Activated CD4-positive, alpha-beta T cell treated with anti-CD3 and anti-CD28 coated beads for 1 hour (primary cell): ENCODE results near the gene IL17RB.

Experiments used
- DNase-seq: peaks from one replicate; pipeline ENCODE4 v3.0.0-alpha.2; 2020

The IL17RB gene, protein sequence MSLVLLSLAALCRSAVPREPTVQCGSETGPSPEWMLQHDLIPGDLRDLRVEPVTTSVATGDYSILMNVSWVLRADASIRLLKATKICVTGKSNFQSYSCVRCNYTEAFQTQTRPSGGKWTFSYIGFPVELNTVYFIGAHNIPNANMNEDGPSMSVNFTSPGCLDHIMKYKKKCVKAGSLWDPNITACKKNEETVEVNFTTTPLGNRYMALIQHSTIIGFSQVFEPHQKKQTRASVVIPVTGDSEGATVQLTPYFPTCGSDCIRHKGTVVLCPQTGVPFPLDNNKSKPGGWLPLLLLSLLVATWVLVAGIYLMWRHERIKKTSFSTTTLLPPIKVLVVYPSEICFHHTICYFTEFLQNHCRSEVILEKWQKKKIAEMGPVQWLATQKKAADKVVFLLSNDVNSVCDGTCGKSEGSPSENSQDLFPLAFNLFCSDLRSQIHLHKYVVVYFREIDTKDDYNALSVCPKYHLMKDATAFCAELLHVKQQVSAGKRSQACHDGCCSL

GRCh38 chr3:53846134-53846850, at the start of gene IL17RB, which contains the start of gene CHDH:
TSS of gene IL17RB (plus strand) at chr3:53846568. CDS start at chr3:53846589, 21 bp downstream.
TSS of gene CHDH (minus strand) at chr3:53846419. CDS start at chr3:53824008, 22,411 bp downstream.
- DNase-seq: no peak

- no peak for DNase-seq
These were observed 48.2 kb upstream of the IL17RB start for GRCh38 chr3:53798144-53798543.

- DNase-seq: no peak
These were observed 47.0 kb upstream of the IL17RB start for GRCh38 chr3:53799338-53799865.

DNA sequence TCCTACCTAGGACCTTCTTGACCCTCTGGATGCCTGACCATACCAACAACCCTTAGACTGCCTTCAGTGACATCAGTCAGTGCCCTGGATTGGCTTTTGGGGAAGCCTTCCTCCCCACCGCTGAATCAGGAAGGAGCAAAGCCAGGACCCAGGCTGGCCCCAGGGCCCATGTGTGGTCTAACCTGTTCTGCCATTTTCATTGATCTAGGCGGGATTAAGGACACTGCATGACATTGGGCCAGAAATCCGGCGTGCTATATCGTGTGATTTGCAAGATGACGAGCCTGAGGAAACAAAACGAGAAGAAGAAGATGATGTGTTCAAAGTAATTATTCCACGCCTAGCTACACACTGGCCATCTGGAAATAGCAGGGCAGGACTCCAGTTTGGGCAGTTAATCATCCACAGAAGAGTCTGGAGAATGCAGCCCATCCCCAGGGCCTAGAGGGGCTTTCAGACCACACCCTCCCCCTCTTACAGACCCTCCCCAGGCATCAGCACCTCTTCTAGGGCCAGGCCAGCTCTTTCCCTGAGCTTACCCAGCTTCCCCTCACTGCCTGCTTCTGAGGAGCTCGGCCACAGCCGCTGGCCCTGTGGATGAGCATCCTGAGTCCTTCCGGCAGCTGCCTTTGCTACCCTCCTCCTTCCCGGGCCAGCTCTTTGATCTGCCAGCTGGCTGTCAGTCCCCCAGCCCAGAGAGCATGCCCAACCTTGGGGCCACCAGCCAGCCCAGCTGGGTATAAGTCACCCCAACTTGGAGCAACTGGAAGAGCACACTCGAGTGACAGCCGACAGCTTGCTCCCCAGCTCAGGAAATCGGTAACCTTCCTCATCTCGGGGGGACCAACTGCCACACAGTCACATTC, 46.1 kb upstream of the IL17RB start:
- no peak for DNase-seq

GRCh38 chr3:53801319-53801718, 45.0 kb upstream of the IL17RB start:
- no peak for DNase-seq

GRCh38 chr3:53802256-53802880, 44.0 kb upstream of the IL17RB start:
- DNase-seq: no peak

DNA sequence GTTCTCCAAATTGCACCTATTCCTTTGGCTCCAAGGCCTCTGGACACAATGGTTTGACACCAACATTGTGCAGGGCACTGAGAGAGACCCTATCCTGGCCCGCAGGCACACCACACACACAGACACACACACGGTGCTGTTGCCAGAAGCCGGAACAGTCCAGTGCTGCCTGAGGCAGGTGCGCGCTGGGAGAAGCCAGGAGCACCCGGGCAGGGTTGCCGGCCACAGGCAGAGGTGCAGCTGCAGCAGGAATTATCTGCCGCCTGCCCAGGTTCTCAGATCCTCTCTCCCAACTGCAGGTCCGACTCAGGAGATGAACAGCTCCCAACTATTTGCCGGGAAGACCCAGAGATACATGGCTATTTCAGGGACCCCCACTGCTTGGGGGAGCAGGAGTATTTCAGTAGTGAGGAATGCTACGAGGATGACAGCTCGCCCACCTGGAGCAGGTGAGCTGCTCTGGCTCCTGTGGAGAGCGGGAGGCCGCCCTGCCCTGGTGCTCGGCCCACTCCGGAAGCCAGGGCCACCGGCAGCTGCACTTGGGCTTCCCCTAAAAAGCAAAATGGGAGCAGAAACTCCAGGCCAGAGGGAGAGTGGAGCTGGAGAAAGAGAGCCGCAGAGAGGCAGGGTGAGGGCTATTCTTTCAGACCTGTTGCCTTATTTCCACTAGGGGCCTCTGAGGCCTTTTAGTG, 43.1 kb upstream of the IL17RB start:
- no peak for DNase-seq

GRCh38 chr3:53803816-53804695, 42.3 kb upstream of the IL17RB start:
- no peak for DNase-seq

GRCh38 chr3:53804697-53805462, 41.5 kb upstream of the IL17RB start:
- no peak for DNase-seq

DNA sequence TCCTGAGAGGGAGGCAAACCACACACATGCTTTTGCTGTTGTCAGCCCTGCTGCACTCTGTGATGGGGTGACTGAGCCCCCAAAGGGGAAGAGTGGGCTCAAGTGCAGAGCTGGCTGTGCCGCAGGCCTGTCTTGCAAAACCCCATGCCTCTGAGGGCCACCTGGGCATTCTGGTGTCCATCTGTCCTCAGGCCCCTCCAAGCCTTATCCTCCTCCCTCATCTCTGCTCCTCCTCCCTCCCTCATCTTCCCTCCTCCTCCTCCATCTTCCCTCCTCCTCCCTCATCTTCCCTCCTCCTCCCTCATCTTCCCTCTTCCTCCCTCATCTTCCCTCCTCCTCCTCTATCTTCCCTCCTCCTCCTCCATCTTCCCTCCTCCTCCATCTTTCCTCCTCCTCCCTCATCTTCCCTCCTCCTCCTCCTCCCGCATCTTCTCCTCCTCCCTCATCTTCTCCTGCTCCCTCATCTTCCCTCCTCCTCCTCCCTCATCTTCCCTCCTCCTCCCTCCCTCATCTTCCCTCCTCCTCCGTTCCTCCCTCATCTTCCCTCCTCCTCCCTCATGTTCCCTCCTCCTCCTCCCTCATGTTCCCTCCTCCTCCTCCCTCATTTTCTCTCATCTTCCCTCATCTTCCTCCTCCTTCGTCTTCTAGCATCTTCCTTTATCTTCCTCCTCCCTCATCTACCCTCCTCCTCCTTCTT, 40.8 kb upstream of the IL17RB start:
- DNase-seq: no peak

DNA sequence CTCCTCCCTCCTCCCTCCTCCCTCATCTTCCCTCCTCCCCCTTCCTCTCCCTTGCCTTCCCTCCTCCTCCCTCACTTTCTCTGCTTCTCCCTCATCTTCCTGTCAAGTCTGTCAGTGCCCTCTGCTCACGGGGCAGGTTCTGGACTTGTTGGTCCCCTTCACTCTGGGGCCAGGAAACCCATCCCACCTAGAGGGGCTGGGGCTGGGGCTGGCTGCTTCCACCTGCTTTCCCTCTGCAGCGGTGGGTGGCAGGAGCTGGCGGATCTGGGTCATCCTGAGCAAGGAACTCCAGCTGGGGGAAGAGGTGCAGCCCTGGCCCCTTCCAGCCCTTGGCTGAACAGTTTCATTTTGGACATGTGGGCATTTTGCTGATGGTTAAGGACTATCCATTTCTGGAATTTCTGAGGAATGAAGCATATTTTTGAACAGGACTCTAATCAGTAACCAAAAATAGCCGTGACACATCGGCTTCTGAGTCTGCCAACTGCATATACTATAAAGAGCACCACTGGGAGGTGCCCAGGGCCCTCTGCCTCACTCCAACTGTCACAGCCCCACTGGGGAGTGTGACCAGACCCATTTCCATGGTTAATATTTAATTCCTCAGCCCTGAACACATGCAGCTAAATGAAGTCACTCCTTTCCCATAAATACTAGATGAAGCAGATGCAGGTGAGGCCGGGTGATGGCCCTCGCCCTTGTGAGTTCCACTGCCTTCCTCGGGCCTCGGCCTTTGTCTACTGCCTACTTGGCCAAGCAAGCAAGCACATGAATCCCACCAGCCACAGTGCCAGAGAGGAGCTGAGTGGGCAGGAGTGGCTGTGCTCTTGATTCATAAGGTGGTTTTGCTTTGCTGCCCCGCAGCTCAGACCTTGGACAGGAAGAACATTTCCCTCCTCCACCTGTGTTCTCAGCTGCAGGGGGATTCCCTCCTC, 39.9 kb upstream of the IL17RB start:
- no peak for DNase-seq

DNA sequence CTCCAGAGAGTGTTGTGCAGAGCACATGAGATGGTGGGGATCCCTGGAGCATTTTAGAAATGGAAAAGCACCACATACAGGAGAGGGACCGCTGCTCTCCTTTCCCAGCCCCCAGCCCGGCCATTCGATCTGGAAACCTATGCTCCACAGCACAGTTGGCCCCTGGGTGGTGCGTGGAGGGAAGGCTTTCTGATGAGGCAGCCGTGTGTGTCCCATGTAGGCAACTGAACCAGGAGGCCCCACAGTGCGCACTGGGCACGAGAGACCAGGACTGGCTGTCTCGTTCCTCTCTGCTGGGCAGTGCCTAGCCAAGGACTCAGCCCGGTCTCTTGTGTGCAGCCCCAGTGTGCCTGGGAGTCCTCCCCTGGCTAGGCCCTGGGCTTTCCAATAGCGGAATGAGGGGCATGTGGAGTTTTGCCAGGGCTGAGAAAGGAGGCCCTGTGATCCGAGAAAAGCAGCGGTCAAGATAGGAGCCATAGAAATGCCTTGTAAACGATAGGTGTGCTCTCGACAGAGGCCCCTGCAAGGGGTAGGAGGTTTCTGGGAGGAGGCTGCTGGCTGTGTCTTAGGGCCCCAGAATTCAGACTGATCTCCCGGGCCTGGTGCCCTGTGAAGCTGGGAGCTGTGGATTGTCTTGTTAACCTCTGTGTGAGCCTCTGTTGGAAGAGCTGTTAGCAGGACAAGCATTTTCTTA, 39.1 kb upstream of the IL17RB start:
- DNase-seq: no peak

- no peak for DNase-seq
These were observed 37.9 kb upstream of the IL17RB start for GRCh38 chr3:53808496-53808895.

DNA sequence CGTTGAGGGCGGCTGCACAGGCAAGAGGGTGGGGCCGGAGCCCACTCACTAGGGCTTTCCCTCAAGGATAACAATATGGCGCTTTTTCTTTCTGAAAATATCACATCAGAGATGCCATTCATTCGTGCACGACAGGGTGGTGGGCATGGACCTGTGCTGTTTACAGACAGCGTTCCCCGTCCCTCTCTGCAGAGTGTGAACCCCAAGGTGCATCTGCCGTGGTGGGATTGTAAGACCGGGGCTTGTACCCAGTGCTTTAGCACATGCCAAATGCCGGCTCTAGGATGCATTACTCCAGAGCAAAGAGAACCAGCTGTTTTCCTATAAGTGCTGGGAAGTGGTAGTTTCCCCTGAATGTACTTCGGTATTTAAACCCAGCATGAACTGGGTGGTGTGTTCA, 37.1 kb upstream of the IL17RB start:
- DNase-seq: no peak

DNA sequence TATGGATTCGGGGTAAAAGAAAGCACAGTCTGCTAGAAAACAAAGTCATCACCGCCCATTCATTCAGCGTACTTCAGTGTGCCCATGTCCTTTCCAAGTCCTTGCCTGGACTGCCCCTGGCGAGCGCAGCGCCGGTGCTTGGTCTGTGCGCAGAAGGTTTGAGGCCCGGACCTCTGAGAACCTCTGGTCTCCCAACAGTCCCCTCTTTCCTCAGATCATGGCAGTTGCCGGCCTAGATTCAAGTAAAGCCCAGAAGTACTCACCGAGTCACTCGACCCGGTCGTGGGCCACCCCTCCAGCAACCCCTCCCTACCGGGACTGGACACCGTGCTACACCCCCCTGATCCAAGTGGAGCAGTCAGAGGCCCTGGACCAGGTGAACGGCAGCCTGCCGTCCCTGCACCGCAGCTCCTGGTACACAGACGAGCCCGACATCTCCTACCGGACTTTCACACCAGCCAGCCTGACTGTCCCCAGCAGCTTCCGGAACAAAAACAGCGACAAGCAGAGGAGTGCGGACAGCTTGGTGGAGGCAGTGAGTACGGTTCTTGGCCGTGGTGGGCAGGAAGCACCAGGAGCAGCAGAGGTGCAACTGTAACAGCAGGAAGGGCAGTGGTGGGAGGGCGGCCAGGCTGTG, 36.5 kb upstream of the IL17RB start:
- DNase-seq: no peak

DNA sequence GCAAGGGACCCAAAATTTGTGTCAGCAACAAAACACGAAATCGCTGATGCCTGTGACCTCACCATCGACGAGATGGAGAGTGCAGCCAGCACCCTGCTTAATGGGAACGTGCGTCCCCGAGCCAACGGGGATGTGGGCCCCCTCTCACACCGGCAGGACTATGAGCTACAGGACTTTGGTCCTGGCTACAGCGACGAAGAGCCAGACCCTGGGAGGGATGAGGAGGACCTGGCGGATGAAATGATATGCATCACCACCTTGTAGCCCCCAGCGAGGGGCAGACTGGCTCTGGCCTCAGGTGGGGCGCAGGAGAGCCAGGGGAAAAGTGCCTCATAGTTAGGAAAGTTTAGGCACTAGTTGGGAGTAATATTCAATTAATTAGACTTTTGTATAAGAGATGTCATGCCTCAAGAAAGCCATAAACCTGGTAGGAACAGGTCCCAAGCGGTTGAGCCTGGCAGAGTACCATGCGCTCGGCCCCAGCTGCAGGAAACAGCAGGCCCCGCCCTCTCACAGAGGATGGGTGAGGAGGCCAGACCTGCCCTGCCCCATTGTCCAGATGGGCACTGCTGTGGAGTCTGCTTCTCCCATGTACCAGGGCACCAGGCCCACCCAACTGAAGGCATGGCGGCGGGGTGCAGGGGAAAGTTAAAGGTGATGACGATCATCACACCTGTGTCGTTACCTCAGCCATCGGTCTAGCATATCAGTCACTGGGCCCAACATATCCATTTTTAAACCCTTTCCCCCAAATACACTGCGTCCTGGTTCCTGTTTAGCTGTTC, 35.0 kb upstream of the IL17RB start:
- no peak for DNase-seq
